GM19397 (cell line): ENCODE measurements around the gene HMGCL.
A peak's percentile ranks its signal among the peaks of the same experiment; 100 is the strongest.

ENCODE experiments used
- ATAC-seq: cut with Tn5 transposase; IDR thresholded peaks from one replicate; pipeline ENCODE4 v1.9.1; 2021; ENCODE audit warnings: mild to moderate bottlenecking, moderate library complexity; ENCODE audit not compliant: unreplicated experiment

The HMGCL gene

DNA sequence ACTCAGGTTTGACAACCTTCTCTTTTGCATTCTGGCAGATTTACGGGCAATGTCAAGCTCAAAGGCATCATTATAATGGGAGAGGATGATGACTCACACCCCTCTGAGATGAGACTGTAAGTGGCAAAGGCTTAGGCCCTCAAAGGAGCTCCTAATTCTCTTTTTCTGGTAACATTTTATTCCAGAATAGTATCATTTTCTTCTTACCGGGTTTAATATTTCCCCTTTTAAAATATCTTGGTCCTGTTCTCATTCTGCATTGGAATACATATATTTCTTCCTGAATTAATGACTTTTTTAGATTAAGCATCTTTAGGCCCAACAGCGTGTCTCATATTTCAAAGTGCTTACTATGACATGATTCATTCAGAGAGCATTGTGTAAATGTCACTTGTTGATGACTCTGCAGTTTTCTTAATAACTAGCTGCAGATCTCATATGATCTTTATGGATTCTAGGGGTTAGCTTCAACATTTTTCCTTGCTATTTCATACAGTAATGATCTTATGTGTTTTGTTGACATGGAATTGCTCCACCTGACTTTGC is 45.3 kb downstream of the HMGCL start:
- ATAC-seq, result no peak

DNA sequence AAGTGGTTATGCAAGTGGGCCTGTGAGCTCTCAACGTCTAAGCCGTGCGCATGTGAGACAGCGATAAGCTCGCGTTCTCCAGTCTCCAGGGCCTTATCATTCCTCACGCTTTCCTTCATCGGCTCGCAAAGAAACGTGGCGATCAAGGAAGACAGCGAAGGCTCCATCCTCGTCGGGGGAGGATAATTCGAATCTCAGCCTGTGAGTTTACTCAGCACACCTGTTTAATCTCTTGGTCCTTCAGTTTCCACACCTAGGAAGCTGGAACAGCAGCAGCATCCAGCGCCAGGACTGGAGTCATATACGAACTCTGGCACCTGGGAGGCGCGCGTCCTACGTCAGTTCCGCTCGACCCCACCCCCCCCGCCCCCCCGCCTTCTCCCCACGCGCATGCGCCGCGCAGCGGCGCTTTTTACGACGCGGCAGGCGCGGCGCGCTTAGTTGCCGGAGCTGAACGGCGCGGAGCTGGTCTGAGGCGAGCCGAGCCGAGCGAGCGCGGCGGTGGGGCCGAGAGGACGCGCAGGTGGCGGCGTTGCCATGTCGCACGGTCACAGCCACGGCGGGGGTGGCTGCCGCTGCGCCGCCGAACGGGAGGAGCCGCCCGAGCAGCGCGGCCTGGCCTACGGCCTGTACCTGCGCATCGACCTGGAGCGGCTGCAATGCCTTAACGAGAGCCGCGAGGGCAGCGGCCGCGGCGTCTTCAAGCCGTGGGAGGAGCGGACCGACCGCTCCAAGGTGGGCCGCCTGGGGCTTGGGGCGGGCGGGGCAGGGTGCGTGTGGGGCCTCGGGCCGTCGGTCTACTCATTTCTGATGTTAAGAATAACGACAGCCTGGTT is 47.0 kb downstream of the HMGCL start, which contains the start of gene PITHD1:
TSS of gene PITHD1 (plus strand) at position 440 of the 836 bp plus-strand sequence. CDS start at position 538, 98 bp downstream.
- peak; percentile 63 for ATAC-seq

DNA sequence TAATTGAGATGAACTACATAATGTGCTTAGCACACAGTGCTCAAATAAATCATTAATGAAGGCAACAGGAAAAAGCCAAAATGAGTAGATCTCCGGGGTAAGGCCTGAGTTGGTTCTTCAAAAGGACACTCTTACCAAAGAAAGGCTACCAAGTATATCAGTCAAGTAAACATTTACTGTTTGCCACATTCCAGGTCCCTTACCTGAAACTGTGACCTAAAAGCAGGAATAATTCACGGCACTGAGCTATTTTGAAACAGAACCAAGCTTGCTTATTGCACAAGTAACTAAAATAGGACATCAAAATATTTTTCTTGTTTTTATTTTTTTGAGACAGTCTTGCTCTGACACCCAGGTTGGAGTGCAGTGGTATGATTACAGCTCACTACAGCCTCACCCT is 49.0 kb downstream of the HMGCL start:
- no peak for ATAC-seq

DNA sequence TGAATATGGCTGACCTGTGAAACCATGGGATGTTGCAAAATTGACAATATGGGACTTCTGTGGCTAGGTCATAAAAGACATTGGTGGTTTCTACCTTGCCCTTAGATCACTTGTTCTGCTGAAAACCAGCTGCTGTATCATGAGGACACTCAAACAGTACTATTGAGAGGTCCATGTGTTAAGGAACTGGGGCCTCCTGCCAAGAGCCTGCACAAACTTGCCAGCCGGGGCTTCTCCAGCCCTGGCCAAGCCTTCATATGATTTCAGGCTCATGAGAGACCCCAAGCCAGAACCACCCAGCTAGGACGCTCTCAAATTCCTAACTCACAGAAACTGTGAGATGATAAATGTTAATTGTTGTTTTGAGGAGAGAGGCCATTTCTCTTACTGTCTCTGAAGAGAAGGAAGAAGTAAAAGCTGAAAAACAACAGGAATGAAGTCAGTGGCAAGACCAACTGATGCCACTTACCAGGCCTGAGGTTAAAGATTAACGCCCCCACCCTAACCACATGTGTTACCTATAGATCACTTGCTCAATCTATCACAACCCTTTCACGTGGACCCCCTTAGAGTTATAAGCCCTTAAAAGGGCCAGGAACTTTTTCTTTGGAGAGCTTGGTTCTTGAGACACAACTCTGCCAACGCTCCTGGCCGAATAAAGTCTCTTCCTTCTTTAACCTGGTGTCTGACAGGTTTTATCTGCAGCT is 50.9 kb downstream of the HMGCL start:
- no peak for ATAC-seq

DNA sequence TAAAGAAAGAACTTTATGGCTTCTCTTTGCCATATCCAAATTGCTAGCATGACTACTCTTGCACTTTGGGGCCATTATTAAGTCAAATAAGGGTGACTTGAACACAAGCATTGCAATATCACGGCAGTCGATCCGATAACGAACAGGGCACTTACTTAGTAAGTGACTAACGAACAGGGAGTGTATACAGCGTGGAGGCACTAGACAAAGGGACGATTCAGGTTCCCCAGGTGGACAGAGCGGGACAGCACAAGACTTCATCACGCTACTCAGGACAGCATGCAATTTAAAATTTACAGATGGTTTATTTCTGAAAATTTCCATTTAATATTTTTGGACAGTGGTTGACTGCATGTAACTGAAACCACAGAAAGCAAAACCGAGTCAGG is 52.4 kb downstream of the HMGCL start:
- ATAC-seq, result no peak

DNA sequence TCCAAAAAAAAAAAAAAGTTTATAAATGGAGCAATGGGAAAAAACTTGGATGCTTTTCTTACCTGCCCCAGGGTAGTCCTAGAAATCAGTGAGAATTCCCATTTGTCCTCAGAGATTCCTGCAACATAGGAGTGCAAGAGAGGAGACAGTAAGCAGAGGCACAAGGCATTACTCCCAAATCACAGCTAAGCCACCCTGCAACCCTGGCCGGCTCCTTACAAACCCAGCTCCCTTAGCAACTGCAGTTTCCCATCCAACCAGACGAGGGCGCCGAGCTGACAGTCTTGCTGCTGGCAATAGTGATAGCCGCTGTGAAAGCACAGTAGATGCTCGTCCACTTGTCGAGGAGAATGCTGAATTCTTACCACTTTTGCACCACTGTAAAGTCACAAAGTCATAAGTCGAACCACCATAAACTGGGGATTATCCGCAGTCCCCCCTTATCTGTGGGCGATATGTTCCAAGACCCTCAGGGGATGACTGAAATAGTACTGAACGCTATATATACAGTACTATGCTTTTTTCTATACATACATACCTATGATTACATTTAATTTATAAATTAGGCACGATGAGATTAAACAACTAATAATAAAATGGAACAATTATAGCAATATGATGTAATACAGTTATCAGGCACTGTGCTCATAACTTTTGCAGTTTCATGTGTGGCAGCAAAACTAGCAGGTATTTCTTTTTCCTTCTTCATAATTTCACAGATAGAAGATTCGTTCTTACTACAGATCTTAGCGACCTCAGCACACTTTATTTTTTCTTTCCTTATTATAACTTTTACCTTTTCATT is 53.0 kb downstream of the HMGCL start:
- no peak for ATAC-seq

DNA sequence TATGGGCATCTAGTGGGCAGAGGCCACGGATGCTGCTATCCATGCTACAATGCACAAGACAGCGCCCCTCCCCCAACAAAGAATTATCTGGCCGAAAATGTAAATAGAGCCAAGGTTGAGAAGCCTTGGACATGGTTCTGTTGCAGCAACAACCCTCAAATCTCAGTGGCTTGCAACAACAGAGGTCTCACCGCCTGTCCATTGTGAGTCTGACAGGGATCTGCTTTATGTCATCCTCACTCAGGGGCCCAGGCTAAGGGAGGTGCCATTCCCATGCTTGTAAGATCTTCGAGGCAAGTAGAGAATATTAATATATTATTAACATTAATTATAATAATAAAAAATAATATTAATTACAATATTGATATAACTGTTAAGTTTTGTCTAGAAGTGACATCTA is 56.5 kb downstream of the HMGCL start:
- no peak for ATAC-seq

DNA sequence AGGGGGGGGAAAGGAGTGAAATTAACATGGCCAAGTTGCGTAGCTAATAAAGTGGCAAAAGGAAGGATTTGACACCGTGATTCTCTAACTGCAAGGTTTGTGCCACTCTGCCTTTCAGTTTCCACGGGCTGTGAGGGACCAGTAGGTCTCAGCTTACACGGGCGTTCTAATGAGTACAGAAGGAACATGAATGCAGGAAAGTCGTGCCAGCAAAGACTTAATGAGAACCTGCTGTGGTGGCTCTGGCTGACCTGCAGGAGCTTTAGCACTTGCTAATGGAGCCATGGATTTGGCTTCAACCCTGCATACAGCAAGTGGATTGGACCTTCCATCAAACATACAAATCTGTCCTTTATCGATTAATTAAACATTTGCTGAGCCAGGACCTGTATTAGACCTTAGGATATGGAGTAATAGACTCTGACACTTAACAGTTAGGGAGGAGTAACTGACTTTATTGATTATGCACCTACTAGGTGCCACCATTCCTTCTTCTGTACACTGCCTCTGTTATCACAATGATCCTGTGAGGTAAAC is 62.1 kb downstream of the HMGCL start:
- ATAC-seq, result no peak

DNA sequence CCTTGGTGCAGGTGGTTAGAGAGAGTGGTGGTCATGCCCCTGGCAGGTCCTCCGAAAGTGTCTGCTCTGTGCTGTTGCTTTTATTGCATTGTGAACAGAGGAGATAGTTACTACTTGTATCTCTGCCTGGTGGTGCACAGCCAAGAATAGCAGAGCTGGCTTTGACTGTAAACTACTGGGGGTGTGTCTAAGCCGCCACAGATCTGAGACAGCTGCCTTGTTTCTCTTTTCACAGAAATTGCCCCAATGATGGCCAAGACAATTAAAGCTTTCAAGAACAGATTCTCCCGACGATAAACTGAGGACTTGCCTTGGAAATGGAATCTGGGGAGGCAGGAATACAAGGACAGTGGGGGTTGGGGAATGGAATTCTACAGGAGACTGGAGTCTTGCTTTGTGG is 66.0 kb downstream of the HMGCL start:
- ATAC-seq, result no peak

DNA sequence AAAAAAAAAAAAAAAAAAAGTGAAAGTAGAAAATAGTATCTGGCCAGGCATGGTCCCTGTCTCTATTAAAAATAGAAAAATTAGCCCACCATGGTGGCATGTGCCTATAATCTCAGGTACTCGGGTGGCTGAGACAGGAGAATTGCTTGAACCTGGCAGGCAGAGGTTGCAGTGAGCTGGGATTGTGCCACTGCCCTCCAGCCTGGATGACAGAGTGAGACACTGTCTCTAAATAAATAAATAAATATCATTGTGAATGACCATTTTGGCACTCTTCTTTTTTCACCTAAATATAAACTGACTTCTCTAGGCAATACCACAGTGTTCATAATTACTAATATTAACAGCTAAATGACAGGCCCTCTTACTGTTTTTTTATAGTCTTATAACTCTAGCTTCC is 67.4 kb downstream of the HMGCL start:
- ATAC-seq, result no peak

DNA sequence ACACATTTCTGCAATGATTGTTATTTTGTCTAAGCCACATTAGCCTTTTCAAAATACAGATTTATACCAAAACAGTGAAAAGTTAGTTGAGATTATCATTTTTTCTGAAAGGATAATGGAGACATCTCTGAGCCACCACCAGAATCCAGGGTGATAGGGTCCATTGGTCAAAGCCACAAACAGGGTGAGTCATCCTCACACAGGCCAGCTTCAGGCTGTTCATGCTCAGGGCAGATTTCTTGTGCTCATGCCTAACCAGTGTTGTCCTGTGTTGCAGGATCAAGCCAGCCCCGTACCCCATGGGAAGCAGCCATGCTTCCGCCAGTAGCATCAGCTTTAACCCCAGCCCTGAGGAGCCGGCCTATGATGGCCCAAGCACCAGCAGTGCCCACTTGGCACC is 68.6 kb downstream of the HMGCL start:
- no peak for ATAC-seq

DNA sequence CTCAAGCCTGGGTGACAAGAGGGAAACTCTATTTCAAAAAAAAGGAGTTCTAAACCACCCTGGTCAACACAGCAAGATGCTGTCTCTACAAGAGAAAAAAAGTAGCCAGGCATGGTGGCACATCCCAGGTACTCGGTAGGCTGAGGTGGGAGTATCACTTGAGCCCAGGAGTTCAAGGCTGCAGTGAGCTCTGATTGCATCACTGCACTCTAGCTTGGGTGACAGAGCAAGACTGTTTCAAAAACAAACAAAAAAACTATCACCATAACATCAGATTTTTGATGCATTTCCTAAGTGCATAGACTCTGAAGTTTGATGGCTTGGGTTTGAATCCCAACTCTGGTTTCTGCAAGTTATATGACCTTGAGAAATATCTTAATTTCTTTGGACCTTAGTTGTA is 72.3 kb downstream of the HMGCL start:
- no peak for ATAC-seq
